ENCODE data around the gene LIG3. TPM values are rescaled to one million over a fixed set of nuclear protein-coding genes. Genes with fewer than 3 reads are reported as not detected.
"Not testable (repeated sequence)": the region's sequence is repeated elsewhere in the genome, so short reads cannot be mapped to it uniquely, and the experiment has no call there.

Gene LIG3
- polyA plus RNA-seq, 1 donor = 22.6 TPM

GRCh38 chr17:35000965-35001364, 20.7 kb downstream of the LIG3 start:
- not testable (repeated sequence) for DNase-seq

GRCh38 chr17:35001549-35001948, 21.2 kb downstream of the LIG3 start:
- DNase-seq = no peak

- DNase-seq = no peak
Observed at GRCh38 chr17:35002876-35003551, 22.7 kb downstream of the LIG3 start.

- no peak for DNase-seq
Observed at GRCh38 chr17:35003778-35004177, 23.5 kb downstream of the LIG3 start.

GRCh38 chr17:35006345-35006744, 26.0 kb downstream of the LIG3 start:
- no peak for DNase-seq

GRCh38 chr17:35006961-35007360, 26.6 kb downstream of the LIG3 start:
- DNase-seq = no peak

GRCh38 chr17:35010093-35010492, 29.8 kb downstream of the LIG3 start:
- DNase-seq = no peak

GRCh38 chr17:35011671-35012216, 31.4 kb downstream of the LIG3 start:
- DNase-seq = no peak

GRCh38 chr17:35016369-35016768, 36.1 kb downstream of the LIG3 start:
- no peak for DNase-seq

GRCh38 chr17:35017021-35017420, 36.7 kb downstream of the LIG3 start:
- DNase-seq = no peak

GRCh38 chr17:35018814-35019213, 38.5 kb downstream of the LIG3 start:
- no peak for DNase-seq

GRCh38 chr17:35019386-35020179, 39.3 kb downstream of the LIG3 start:
- DNase-seq = no peak

GRCh38 chr17:35021520-35022380, 41.4 kb downstream of the LIG3 start:
- DNase-seq = no peak

GRCh38 chr17:35022536-35023063, 42.3 kb downstream of the LIG3 start:
- DNase-seq = no peak

- no peak for DNase-seq
Observed at GRCh38 chr17:35023538-35023937, 43.2 kb downstream of the LIG3 start.

- DNase-seq = no peak
Observed at GRCh38 chr17:35025541-35025940, 45.2 kb downstream of the LIG3 start.

- DNase-seq = not testable (repeated sequence)
Observed at GRCh38 chr17:35028097-35028496, 47.8 kb downstream of the LIG3 start.

- no peak for DNase-seq
Observed at GRCh38 chr17:35028531-35029262, 48.4 kb downstream of the LIG3 start.

- no peak for DNase-seq
Observed at GRCh38 chr17:35030780-35031179, 50.5 kb downstream of the LIG3 start.

- no peak for DNase-seq
Observed at GRCh38 chr17:35038453-35038852, 58.1 kb downstream of the LIG3 start.

- no peak for DNase-seq
Observed at GRCh38 chr17:35041390-35041789, 61.1 kb downstream of the LIG3 start.

GRCh38 chr17:35044181-35044580, 63.9 kb downstream of the LIG3 start:
- DNase-seq = no peak
